Measurements from ENCODE around the gene BDNF.
"Not testable (repeated sequence)": the region's sequence is repeated elsewhere in the genome, so short reads cannot be mapped to it uniquely, and the experiment has no call there.

The BDNF gene

GRCh38 chr11:27665508-27666101, 34.6 kb downstream of the BDNF start:
- not testable (repeated sequence) for DNase-seq

- DNase-seq = no peak
These were observed 36.9 kb downstream of the BDNF start for GRCh38 chr11:27663326-27663725.

- DNase-seq = no peak
These were observed 40.1 kb downstream of the BDNF start for GRCh38 chr11:27660171-27660570.

- DNase-seq = no peak
These were observed 41.6 kb downstream of the BDNF start for GRCh38 chr11:27658535-27659236.

GRCh38 chr11:27656806-27657483, 43.3 kb downstream of the BDNF start:
- DNase-seq = no peak

- DNase-seq = no peak
These were observed 43.9 kb downstream of the BDNF start for GRCh38 chr11:27656320-27656719.

GRCh38 chr11:27653990-27654758, 46.1 kb downstream of the BDNF start:
- no peak for DNase-seq

- DNase-seq = no peak
These were observed 48.5 kb downstream of the BDNF start for GRCh38 chr11:27651711-27652110.

GRCh38 chr11:27650988-27651387, 49.3 kb downstream of the BDNF start:
- DNase-seq = no peak

- no peak for DNase-seq
These were observed 50.5 kb downstream of the BDNF start for GRCh38 chr11:27649800-27650199.

- DNase-seq = no peak
These were observed 51.4 kb downstream of the BDNF start for GRCh38 chr11:27648840-27649239.

GRCh38 chr11:27646051-27646818, 54.0 kb downstream of the BDNF start:
- DNase-seq = no peak

GRCh38 chr11:27642954-27643353, 57.3 kb downstream of the BDNF start:
- DNase-seq = no peak

- no peak for DNase-seq
These were observed 59.3 kb downstream of the BDNF start for GRCh38 chr11:27640954-27641353.

GRCh38 chr11:27635567-27636037, 64.7 kb downstream of the BDNF start:
- DNase-seq = no peak

- not testable (repeated sequence) for DNase-seq
These were observed 65.5 kb downstream of the BDNF start for GRCh38 chr11:27634776-27635175.

- not testable (repeated sequence) for DNase-seq
These were observed 66.0 kb downstream of the BDNF start for GRCh38 chr11:27634282-27634681.

GRCh38 chr11:27629023-27629422, 71.2 kb downstream of the BDNF start:
- not testable (repeated sequence) for DNase-seq

GRCh38 chr11:27627979-27628378, 72.3 kb downstream of the BDNF start:
- no peak for DNase-seq

GRCh38 chr11:27626938-27627586, 73.2 kb downstream of the BDNF start:
- no peak for DNase-seq

- no peak for DNase-seq
These were observed 73.9 kb downstream of the BDNF start for GRCh38 chr11:27626269-27626937.
